AG09309 (cell line): Measurements from ENCODE around the gene PLAC8.
"Not testable (repeated sequence)": the region's sequence is repeated elsewhere in the genome, so short reads cannot be mapped to it uniquely, and the experiment has no call there.

Experiments used
- DNase-seq: peaks from one replicate; pipeline ENCODE4 v3.0.0-alpha.2; 2010; ENCODE audit warnings: low read depth
- H3K4me3 ChIP-seq: 2 replicates; pipeline ENCODE4 v1.5.1; 2011; ENCODE audit warnings: mild to moderate bottlenecking, low read depth, low read length, moderate library complexity; ENCODE audit not compliant: control insufficient read depth
- CTCF ChIP-seq: IDR thresholded peaks from 2 replicates; pipeline ENCODE4 v1.5.1; 2011; ENCODE audit warnings: mild to moderate bottlenecking, low read depth, low read length, inconsistent platforms; ENCODE audit not compliant: insufficient read depth, control insufficient read depth; ENCODE audit errors: missing control alignments

Gene PLAC8

DNA sequence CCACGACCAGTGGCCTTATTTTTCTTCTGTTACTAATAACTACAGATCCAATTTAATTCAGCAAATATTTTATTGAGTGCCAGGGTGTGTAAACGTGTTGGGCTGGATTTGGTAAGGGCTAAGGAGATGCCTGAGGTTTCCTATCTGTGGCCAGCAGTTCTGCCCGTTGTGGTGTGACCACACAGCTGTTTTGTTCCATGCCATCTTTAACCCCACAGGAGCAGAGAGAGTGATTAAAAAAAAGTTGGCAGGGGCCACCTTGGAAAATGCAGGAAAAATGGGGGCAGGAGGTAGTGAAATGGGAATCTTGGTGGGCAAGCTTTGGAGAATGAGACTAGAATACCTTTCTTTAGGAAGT lies 1.1 kb downstream of the PLAC8 start:
- no peak overlapping the region for H3K4me3 ChIP-seq
- no peak for DNase-seq
- no peak for TF ChIP-seq CTCF

DNA sequence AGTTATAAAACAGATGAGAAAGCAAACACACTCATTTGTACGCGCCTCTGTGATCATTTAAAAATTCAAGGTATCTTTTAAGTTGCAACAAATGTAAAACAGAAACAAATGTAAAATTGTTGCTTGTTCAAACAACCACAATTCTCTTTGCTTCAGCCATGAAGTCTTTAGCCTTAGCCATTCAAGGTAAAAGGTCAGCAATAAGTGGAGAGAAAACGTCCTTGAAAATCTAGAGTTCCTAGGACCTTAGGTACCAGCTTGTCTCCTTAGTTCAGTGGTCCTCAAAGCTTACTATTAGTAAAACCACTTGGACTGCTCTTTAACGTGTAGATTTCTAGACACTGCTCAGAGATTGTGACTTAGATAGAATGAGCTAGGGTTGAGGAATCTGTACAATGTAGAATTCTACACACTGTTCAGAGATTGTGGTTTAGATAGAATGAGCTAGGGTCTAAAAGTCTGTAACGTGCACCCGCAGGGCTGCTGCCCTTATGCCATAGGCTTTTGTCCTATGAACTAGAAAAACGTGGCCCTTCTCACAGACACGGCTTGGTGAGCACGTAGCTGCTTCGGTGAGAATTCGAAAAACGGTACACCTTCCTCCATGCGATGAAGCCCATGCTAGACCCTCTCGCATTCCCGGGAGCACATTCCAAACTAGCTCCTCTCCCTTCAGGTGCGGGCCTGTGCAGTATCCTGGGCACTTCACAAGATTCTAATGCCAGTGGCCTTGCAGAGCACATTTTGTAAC lies 1.7 kb downstream of the PLAC8 start:
- DNase-seq = no peak
- no peak for TF ChIP-seq CTCF
- no peak overlapping the region for H3K4me3 ChIP-seq

- no peak overlapping the region for H3K4me3 ChIP-seq
- no peak for TF ChIP-seq CTCF
- no peak for DNase-seq
Measured at GRCh38 chr4:83112231-83112630, 2.3 kb downstream of the PLAC8 start.

DNA sequence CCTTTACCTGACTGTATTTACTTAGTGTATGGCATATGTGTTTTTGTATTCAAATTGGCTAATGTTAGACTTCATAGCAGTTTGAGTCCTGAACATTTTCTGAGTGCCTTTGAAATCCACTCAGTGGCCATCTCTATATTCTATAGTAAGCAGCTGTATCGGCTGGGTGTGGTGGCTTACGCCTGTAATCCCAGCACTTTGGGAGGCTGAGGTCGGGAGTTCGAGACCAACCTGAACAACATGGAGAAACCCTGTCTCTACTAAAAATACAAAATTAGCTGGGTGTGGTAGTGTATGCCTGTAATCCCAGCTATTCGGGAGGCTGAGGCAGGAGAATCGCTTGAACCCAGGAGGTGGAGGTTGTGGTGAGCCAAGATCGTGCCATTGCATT lies 2.8 kb downstream of the PLAC8 start:
- not testable (repeated sequence) for H3K4me3 ChIP-seq, DNase-seq

DNA sequence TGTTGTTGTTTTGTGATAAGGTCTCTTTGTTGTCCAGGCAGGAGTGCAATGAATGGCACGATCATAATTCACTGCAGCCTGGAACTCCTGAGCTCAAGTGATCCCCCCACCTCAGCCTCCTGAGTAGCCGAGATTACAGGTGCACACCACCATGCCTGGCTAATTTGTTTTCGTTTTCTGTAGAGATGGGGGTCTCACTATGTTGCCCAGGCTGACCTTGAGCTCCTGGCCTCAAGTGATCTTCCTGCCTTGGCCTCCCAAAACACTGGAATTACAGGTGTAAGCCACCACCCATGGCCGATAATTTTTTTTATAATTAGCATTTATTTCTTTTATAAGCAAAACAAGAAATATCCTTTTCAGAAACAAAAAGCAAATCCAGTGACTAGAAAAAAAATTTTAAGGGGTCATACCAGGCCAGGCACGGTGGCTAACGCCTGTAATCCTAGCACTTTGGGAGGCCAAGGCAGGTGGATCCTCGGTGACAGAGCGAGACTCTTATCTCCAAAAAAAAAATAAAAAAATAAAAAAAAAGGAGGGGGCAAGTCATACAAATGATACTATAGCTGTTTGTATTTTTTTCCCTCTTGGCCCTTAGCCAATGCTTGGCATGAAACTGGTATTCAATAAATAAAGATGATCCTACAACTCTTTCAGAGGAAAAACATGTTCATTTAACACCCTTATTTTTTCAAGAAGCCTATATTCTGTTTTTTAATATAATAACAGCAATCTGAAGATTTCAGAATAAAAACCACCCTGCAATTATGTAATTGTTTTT lies 3.4 kb downstream of the PLAC8 start:
- H3K4me3 ChIP-seq = no peak overlapping the region
- no peak for DNase-seq
- no peak for TF ChIP-seq CTCF

DNA sequence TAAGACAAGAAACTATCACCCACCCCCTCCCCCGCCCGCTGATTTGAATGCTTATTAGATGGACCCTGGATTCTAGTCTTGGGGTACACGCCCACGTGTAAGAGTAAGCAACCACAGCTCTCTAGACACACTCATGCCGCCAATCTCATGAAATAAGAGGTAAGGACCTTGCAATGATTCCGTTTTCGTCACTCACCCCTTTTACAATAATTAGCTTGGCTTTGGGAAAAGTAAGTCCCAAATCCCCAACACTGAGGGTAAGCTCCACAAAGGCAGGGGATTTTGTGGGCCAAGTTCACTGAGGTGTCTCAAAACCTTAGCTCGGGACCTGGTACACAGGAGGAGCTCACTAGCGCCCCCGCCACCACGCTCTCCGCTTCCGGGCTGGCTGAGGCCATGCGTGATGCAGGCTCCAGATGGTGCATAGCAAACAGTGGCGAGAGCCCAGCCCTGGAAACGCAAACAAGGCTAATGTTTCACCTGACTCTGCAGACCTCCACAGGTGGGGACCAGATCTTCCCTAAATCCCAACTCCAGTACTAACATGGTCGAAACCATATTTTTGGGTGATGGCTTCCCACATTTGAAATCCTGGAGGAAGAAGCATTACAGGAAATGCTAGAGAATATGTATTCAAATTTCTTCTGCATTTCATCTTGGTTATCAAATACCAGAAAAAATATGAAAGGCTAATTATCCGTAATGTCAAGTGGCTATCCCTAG lies 4.1 kb downstream of the PLAC8 start:
- peak; percentile 89 for TF ChIP-seq CTCF
- peak overlapping the region; percentile 45 for H3K4me3 ChIP-seq

DNA sequence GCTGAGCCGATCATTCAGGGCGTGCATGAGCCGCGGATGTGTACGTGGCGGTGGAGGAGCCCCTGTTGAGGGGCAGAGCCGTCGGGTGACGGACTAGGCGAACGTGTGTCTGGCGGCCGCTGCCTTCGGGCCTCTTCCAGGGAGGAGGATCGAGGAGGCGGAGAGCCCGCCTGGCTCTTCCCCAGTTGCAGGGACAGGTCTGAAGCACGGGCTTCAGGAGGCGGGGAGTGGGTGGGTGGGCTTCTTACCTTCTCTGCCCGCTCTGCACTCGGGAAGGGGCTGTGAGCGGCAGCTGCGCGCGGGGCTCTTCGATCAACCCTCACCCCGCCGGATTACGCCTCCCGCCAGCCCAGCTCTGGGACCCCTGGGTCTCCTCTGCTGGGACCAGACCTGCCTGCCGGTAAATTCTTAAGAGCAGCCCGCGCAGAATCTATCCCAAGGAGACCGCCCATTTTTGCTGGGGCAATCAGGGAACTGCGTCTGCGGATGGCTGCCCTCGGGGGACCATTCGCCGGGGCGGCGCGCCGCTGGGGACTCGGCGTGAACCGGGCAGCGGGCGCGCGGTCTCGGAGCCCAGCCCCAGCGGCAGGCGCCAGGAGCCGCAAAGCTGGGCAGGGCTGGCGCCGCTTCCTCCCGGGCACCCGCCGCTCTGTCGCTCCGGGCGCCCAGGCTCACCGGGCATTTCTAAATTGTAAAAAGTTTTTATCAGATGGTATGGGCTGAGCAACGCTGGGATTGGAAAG lies 4.9 kb downstream of the PLAC8 start:
- no peak for DNase-seq
- TF ChIP-seq CTCF = no peak
- peak overlapping the region; percentile 45 for H3K4me3 ChIP-seq

More for the DNA sequence above, 4.1 kb downstream of the PLAC8 start:
- no peak for DNase-seq
